Measurements from ENCODE around the gene LRMDA. TPM values are rescaled to one million over a fixed set of nuclear protein-coding genes. Genes with fewer than 3 reads are reported as not detected.
A peak's percentile ranks its signal among the peaks of the same experiment; 100 is the strongest.

Gene LRMDA
- total RNA-seq, 6 experiments from 2014 or later, result 0.32 TPM; not detected in 5

DNA sequence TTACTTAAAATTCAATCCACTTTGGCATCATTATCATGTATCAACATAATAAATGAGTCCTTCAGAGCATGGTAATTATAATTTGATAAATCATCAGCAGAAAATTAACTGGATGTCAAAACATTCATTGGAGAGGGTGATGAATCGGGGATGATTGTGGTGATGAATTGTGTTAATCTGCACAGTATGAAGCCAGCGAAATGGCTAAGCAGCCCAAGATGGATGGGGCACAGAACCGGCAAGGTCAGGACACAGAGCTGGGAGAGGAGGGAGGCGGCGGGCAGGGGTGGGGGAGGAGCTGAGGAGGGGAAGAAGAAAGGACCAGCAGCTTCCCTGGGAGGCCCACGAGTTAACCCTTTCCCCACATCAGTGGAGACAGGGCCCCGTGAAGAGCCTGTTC lies 536.1 kb downstream of the LRMDA start:
- Mint-ChIP-seq H3K4me1 (ENCODE audit: low read depth) (no peaks in the 10 kb centered on the region; the same call in 1 of the 2 replicates), H3K4me3 (no peak overlapping the region), H3K27me3 (ENCODE audit: insufficient read depth) (peaks cover 6% of the 10 kb centered on the region), H3K27ac (no peak overlapping the region), H3K36me3 (ENCODE audit: low read depth) (no peaks in the 10 kb centered on the region), H3K9me3 (no peaks in the 10 kb centered on the region)
- TF ChIP-seq, protein P1, sequence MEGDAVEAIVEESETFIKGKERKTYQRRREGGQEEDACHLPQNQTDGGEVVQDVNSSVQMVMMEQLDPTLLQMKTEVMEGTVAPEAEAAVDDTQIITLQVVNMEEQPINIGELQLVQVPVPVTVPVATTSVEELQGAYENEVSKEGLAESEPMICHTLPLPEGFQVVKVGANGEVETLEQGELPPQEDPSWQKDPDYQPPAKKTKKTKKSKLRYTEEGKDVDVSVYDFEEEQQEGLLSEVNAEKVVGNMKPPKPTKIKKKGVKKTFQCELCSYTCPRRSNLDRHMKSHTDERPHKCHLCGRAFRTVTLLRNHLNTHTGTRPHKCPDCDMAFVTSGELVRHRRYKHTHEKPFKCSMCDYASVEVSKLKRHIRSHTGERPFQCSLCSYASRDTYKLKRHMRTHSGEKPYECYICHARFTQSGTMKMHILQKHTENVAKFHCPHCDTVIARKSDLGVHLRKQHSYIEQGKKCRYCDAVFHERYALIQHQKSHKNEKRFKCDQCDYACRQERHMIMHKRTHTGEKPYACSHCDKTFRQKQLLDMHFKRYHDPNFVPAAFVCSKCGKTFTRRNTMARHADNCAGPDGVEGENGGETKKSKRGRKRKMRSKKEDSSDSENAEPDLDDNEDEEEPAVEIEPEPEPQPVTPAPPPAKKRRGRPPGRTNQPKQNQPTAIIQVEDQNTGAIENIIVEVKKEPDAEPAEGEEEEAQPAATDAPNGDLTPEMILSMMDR (IDR thresholded peaks at IDR 0.05), result no peak
- no peak for DNase-seq

DNA sequence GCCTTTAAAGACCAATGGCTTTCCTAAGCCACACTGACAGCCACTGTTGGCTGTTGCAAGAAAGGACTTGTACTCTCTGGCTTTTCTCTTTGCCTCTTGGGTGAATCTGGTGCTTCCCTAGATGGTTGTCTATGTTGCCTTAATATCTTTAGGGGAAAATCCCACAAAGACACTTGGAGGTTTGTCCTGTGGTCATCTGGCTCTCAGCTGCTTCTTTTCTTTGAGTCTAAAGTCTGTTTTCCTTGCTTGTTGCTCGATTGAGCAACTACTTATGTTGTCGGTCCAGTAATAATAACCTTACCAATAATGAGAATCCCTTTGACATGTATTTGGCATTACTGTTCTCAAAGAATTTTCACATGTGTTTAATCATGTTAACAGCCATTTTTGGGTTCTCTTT lies 537.6 kb downstream of the LRMDA start:
- Mint-ChIP-seq H3K27ac (no peak overlapping the region), H3K36me3 (ENCODE audit: low read depth) (no peaks in the 10 kb centered on the region), H3K9me3 (no peaks in the 10 kb centered on the region), H3K4me1 (ENCODE audit: low read depth) (no peaks in the 10 kb centered on the region; the same call in 1 of the 2 replicates), H3K27me3 (ENCODE audit: insufficient read depth) (peaks cover 6% of the 10 kb centered on the region), H3K4me3 (no peak overlapping the region)
- DNase-seq, result no peak
- TF ChIP-seq, protein P1 (IDR thresholded peaks at IDR 0.05), result no peak

DNA sequence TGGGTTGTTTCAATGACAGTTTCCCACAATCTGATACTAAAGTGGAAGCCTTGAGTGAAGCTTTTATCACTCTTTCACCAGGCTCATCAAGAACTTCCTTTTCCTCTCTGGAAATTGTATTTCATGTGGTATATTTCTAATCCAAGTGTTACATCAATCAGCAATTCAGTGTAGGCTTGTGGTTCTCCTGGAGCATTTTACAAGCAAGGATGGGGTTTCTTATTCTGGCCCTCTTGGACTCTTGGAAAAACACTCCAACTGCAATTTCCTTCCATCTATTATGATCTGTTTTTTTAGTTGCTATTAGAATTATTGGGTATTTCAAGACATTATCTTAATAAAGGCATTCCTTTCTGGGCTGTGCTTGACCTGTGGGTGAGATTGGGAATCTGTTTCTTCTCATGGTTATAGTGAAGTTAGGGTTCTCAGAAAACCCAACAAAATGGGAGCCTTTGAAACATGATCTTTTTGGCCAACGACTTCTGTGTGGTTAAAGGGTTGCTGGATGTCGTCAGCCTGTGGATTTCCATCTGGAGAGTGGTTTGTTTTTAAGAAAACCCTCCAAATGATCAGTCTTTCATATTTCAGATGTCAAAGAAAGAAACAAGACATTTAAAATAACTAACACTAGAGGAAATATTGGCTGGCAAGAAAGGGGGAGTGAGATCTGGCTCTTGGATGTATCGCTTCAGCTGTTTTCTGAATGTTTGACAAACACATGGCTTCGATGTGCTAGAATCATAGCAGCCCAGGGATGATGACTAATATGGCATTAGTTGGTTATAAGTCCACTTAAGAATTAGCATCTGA lies 540.2 kb downstream of the LRMDA start:
- Mint-ChIP-seq H3K27ac (no peak overlapping the region), H3K9me3 (no peaks in the 10 kb centered on the region), H3K36me3 (ENCODE audit: low read depth) (no peaks in the 10 kb centered on the region), H3K4me1 (ENCODE audit: low read depth) (no peaks in the 10 kb centered on the region; the same call in 1 of the 2 replicates), H3K27me3 (ENCODE audit: insufficient read depth) (peaks cover 6% of the 10 kb centered on the region), H3K4me3 (no peak overlapping the region)
- TF ChIP-seq, protein P1 (IDR thresholded peaks at IDR 0.05), result no peak
- peak; percentile 8 for DNase-seq

DNA sequence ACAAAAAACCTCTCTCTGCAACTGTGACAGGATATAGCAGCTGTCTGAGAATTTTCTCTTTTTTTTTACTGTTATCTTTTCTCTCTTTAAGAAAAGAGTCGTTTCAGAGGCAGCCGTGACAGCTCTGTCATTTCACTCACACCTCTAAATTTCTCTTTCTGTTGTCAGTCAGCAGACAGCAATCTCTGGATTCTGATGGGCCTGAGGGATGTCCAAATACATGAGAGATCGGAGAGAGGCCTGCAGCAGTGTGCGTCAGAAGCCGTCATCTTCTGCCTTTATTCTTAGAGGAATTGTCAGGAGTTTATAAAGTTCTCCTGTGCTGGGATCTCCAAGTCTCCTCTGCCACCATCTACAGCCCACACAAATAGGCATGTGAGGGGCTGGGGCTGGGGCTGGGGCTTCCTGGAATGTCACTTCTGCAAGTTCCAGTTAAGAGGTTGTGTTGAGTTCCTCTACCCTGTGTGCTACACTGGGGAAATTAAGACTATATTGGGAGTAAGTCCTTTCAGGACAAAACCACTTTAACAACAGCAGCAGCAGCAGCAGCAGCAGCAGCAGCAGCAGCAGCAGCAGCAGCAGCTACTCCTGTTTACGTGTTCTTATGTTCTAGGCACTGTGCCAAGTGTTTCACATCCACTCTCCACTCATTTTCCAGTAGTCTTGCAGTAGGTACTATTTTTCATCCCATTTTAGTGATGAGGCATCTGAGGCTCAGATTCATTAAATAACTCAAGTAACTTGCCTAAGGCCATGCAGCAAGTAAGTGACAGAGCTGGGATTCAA lies 541.3 kb downstream of the LRMDA start:
- no peak overlapping the region for H3K27ac Mint-ChIP-seq
- no peaks in the 10 kb centered on the region for H3K9me3 Mint-ChIP-seq
- TF ChIP-seq, protein P1 (IDR thresholded peaks at IDR 0.05), result no peak
- peak; percentile 16 for DNase-seq
- no peaks in the 10 kb centered on the region; the same call in 1 of the 2 replicates for H3K4me1 Mint-ChIP-seq (ENCODE audit: low read depth)
- no peaks in the 10 kb centered on the region for H3K36me3 Mint-ChIP-seq (ENCODE audit: low read depth)
- no peak overlapping the region for H3K4me3 Mint-ChIP-seq
- H3K27me3 Mint-ChIP-seq (ENCODE audit: insufficient read depth), result peaks cover 6% of the 10 kb centered on the region

DNA sequence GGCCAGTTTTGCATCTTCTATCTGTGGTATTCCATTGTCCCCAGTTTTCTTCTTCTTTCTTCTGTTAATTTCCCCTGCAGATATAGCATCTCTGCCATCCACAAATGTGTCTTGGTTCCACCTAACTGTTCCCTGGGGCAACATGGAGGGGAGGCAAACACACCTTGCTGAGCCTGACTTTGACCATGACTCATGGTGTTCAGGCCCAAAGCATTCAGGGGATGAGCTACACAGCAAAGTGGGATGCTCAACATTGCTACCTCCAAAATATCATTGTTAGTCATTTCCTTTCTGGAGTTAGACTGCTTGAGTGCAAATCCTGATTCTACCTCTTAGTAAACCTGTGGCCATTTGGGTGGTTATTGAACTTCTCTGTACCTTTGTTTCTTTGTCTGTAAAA lies 542.7 kb downstream of the LRMDA start:
- H3K4me3 Mint-ChIP-seq, result no peak overlapping the region
- TF ChIP-seq, protein P1 (IDR thresholded peaks at IDR 0.05), result no peak
- no peaks in the 10 kb centered on the region for H3K9me3 Mint-ChIP-seq
- no peaks in the 10 kb centered on the region for H3K36me3 Mint-ChIP-seq (ENCODE audit: low read depth)
- H3K27ac Mint-ChIP-seq, result no peak overlapping the region
- no peak for DNase-seq
- H3K27me3 Mint-ChIP-seq (ENCODE audit: insufficient read depth), result peaks cover 6% of the 10 kb centered on the region
- H3K4me1 Mint-ChIP-seq (ENCODE audit: low read depth), result no peaks in the 10 kb centered on the region; the same call in 1 of the 2 replicates
